DMS79 treated with DMSO at 0.1 percent for 48 hours (cell line): ENCODE measurements around the gene UQCC5.

Source experiments
- DNase-seq: peaks from one replicate; lab custom pipeline; 2025; lab: John Stamatoyannopoulos, UW

The UQCC5 gene

DNA sequence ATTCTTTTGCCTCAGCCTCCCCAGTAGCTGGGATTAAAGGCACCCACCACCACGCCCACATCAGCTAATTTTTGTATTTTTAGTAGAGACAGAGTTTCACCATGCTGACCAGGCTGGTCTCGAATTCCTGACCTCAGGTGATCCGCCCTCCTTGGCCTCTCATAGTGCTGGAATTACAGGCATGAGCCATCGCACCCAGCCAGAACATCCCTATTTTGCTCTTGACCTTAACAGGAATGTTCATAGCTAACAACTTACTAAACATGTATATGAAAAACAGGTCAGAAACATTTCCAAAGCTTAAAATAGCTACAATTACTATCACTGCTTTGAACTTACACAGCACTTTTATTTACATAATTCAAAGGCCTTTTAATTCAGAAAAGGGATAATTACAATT lies 33.7 kb downstream of the UQCC5 start:
- DNase-seq, result no peak

DNA sequence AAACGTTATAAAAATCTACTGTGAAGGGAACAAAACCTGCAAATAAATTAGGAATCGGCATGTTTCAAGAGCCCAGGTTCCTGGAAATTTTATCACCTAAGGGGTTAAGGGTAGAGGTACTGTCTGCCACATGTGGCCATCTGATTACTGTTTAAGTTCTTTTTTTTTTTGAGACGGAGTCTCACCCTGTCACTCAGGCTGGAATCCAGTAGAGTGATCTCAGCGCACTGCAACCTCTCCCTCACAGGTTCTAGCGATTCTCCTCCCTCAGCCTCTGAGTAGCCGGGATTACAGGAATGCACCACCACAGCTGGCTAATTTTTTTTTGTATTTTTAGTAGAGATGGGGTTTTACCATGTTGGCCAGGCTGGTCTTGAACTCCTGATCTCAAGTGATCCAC lies 35.8 kb downstream of the UQCC5 start:
- no peak for DNase-seq

DNA sequence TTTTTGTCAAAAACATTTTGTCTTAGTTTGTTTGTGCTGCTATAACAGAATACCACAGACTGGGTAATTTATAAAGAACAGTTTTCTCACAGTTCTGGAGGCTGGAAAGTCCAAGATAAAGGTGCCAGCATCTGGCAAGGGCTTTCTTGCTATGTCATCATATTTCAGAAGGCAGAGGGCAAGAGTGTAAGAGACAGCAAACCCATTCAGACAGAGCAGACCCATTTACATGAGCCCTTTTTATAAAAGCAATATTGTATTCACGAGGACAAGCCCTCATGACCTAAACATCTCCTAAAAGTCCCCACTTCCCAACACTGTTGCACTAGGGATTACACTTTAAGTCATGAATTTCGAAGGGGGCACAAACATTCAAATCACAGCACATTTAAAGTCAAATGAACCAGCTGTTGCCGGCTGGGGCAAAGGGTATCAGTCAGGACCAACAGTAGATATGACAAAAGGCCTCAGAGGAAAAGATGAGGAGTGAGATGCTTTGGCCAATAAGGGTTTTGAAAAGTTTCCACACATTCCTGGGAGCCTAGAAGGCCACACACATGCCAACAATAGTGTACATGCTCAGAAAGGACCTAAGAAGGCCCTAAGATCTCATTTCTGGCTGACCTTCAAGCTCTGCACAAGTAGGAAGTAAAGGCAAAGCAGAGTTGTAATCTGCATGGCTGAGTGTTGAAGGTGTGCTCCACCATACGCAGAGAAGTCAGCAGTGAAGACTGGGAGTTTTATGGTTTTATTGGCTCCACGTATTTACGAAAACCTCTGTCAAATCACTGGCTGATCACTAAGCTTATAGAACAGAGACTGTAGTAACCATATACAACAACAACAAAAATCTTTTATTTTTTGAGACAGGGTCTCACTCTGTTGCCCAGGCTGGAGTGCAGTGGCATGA lies 37.9 kb downstream of the UQCC5 start:
- DNase-seq, result no peak
